Naive B cell (primary cell): ENCODE measurements around the gene PROK2. TPM values are rescaled to one million over a fixed set of nuclear protein-coding genes. Genes with fewer than 3 reads are reported as not detected.

ENCODE experiments used
- ATAC-seq, 2 donors: fragments of 150-1000 bp; cut with Tn5 transposase; 2 replicates each; pipeline ENCODE4 v1.10.0; 2021; ENCODE audit warnings: low read depth in 2 of 2, mild to moderate bottlenecking in 2 of 2, moderate library complexity in 2 of 2
- DNase-seq: peaks from one replicate; pipeline ENCODE4 v3.0.0; 2022
- H3K27ac Mint-ChIP-seq, 6 donors: one replicate each; pipeline ENCODE4 v1.8.0; 2020 to 2022; ENCODE audit warnings: mild to moderate bottlenecking in 6 of 6, mixed read lengths in 6 of 6, moderate library complexity in 5 of 6, inconsistent platforms in 2 of 6
- H3K27me3 Mint-ChIP-seq, 3 donors: one replicate each; pipeline ENCODE4 v1.8.0; 2021 to 2022; ENCODE audit warnings: mixed read lengths in 3 of 3, mild to moderate bottlenecking in 1 of 3
- H3K36me3 Mint-ChIP-seq, 2 donors: one replicate each; pipeline ENCODE4 v1.8.0; 2020 to 2022; ENCODE audit warnings: mixed read lengths in 2 of 2, inconsistent platforms in 1 of 2, mild to moderate bottlenecking in 1 of 2
- H3K4me1 Mint-ChIP-seq, 3 donors: one replicate each; pipeline ENCODE4 v1.8.0; 2020 to 2022; ENCODE audit warnings: mixed read lengths in 3 of 3, inconsistent platforms in 1 of 3, mild to moderate bottlenecking in 1 of 3, moderate library complexity in 1 of 3
- H3K4me3 Mint-ChIP-seq, 8 donors: one replicate each; pipeline ENCODE4 v1.8.0; 2020 to 2022; ENCODE audit warnings: mild to moderate bottlenecking in 8 of 8, mixed read lengths in 8 of 8, moderate library complexity in 8 of 8, inconsistent platforms in 2 of 8
- H3K9me3 Mint-ChIP-seq, 7 donors: one replicate each; pipeline ENCODE4 v1.8.0; 2020 to 2022; ENCODE audit warnings: mixed read lengths in 7 of 7, mild to moderate bottlenecking in 5 of 7, inconsistent platforms in 2 of 7, moderate library complexity in 1 of 7
- polyA plus RNA-seq, 6 donors: library from polyadenylated mRNA; unstranded; fragments of 300-500 nt; fragmentation: Illumina TruSeq; gene quantifications; one replicate each; pipeline ENCODE4 v1.2.3, GENCODE V29; 2021; ENCODE audit warnings: low read depth in 6 of 6

Gene PROK2
- polyA plus RNA-seq, 6 donors from 2014 or later: 0.40 to 0.55 (median 0.49) TPM; not detected in 3

DNA sequence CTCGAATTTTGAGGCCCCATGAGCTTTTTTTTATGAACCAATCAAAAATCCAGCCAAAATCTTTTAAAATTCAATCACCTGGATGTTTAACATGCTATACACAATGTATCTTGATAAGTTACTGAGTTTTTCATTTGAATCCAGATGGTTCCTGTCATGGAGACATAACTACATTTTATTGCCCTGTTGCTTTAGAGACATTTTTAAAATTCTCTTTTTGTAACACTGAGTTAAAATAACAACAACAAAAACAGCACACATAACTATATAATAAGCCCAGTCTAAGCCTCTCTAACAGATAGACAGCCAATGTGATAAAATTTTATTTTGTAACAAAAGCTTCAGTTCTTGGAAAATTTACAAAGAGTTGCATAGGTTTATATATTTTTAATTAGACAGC is 1.8 kb downstream of the PROK2 start:
- H3K4me1 Mint-ChIP-seq: peaks cover 16 to 19% (median 19%) of the 10 kb centered on the region in 3 donors
- no peak for DNase-seq
- H3K27me3 Mint-ChIP-seq: peaks cover 67 to 81% (median 75%) of the 10 kb centered on the region in 3 donors

DNA sequence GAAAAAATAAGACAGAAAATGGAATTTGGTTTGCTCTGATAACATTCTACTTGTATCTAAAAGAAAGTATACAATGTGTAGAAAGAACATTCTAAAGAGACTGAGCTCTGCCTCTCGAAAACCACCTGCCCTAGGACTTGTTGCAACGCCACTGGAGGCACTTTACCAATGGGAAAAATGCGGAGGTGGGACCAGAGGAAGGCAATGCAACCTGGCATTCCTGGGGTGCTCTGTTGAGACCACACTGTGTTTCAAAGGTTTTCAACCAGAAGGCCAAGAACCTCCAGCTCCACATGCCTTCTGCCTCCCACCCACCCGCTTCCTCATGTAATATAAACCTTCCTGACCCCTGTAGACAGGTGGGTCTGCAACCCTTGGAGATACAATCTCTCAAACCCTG is 4.5 kb downstream of the PROK2 start:
- Mint-ChIP-seq H3K36me3 (no peaks in the 10 kb centered on the region), H3K4me1 (peaks cover 10 to 13% (median 12%) of the 10 kb centered on the region in 3 donors), H3K27ac (no peak overlapping the region), H3K4me3 (no peak overlapping the region), H3K27me3 (peaks cover 48 to 61% (median 48%) of the 10 kb centered on the region in 3 donors), H3K9me3 (no peaks in the 10 kb centered on the region)
- ATAC-seq (no peak), DNase-seq (no peak)

More for the DNA sequence above, 1.8 kb downstream of the PROK2 start:
- no peak overlapping the region for H3K27ac Mint-ChIP-seq
- no peaks in the 10 kb centered on the region for H3K36me3 Mint-ChIP-seq
- H3K9me3 Mint-ChIP-seq: no peaks in the 10 kb centered on the region
- no peak for ATAC-seq
- H3K4me3 Mint-ChIP-seq: no peak overlapping the region

DNA sequence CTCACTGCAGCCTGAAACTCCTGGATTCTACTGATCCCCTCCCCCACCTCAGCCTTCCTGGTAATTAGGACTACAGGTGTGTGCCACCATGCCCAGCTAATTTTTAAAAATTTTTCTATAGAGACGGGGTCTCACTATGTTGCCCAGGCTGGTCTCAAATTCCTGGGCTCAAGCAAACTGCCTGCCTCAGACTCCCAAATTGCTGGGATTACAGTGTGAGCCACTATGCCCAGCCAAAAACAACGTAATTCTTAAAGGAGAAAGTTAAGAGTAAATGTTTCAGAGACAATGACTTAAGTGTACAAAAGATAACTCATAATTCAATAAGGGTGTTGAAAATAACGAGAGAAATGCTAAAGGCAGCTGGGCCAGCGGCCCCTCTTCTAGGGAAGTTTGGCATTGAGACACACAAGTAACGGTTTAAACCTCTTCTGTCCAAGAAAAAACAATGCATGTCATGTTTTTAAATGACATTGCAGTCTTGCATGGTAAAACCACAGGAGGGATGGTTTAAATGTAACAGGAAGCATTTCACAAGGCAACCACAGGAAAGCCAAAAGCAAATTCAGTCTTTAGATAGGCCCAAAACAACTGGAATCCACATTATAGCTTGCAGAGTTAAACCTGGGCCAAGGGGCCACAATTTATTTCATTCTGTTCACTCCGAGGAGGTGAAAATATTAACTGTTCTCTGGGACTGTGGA is 5.1 kb downstream of the PROK2 start:
- Mint-ChIP-seq H3K9me3 (no peaks in the 10 kb centered on the region), H3K4me3 (no peak overlapping the region), H3K4me1 (peaks cover 8 to 9% (median 9%) of the 10 kb centered on the region in 3 donors)

DNA sequence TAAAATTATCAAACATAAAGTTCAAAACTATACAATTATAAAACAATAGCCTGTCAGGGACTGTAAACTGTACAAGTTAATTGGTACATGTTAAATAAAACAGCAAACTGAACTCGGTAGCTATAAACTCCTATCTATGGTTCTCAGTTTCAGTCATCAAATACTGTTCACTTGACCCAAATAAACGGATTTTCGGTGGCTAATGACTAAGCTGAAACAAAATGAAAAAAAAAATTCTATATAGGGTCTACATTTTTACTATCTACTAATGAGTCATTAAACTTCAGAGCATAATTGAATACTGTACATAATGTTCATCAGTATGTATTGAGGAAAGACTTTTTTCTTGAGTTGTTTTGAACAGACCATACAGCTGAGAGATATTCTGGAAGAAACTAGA is 6.6 kb downstream of the PROK2 start:
- Mint-ChIP-seq H3K9me3 (no peaks in the 10 kb centered on the region), H3K36me3 (no peaks in the 10 kb centered on the region), H3K27ac (no peak overlapping the region), H3K27me3 (peaks cover 28 to 55% (median 34%) of the 10 kb centered on the region in 3 donors), H3K4me3 (no peak overlapping the region), H3K4me1 (no peaks in the 10 kb centered on the region)
- ATAC-seq: no peak
- no peak for DNase-seq

More for the DNA sequence above, 5.1 kb downstream of the PROK2 start:
- DNase-seq (no peak), ATAC-seq (no peak)
- no peak overlapping the region for H3K27ac Mint-ChIP-seq
- H3K27me3 Mint-ChIP-seq: peaks cover 43 to 63% (median 44%) of the 10 kb centered on the region in 3 donors
- H3K36me3 Mint-ChIP-seq: no peaks in the 10 kb centered on the region

DNA sequence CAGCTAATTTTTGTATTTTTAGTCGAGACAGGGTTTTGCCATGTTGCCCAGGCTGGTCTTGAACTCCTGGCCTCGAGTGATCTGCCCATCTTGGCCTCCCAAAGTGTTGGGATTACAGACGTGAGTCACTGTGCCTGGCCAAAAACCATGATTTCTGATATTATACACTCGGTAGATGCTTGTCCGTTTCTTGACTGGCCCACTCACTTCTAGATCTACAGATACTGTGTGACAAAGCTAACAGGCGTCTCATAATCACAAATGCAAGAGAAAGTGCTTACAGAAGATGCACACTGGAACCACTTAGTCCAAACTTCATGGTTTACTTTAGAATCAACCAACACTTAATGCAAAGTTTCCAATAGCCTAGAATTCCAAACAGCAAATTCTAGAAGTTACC is 8.4 kb downstream of the PROK2 start:
- H3K27me3 Mint-ChIP-seq: peaks cover 21 to 38% (median 23%) of the 10 kb centered on the region in 3 donors
- DNase-seq (no peak), ATAC-seq (no peak)
- no peak overlapping the region for H3K27ac Mint-ChIP-seq
- no peaks in the 10 kb centered on the region for H3K36me3 Mint-ChIP-seq
- H3K4me3 Mint-ChIP-seq: no peak overlapping the region
- H3K4me1 Mint-ChIP-seq: no peaks in the 10 kb centered on the region
- no peaks in the 10 kb centered on the region for H3K9me3 Mint-ChIP-seq

DNA sequence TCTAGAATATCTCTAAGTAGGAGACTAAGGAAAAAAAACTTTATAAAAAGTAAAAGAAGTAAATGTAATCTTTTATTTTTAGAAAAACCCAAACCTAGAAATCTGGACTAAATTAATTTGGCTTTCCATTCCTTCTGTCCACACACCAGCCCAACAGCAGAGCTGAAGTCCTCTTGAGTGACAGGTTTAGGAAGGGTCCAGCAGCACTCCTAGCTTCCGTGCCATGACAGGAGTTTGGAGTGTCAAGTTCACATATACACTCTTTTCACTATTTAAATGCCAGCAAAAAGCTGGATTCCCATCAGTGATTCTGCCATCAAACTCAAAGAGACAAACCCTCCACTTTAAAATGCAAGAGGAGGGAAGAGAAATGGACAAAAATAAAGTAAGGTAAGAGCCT is 13.1 kb downstream of the PROK2 start:
- DNase-seq: no peak
- Mint-ChIP-seq H3K27me3 (peaks cover 0 to 19% (median 8%) of the 10 kb centered on the region in 3 donors), H3K36me3 (no peaks in the 10 kb centered on the region), H3K27ac (no peak overlapping the region), H3K4me3 (no peak overlapping the region), H3K9me3 (no peaks in the 10 kb centered on the region), H3K4me1 (no peaks in the 10 kb centered on the region)
- no peak for ATAC-seq

DNA sequence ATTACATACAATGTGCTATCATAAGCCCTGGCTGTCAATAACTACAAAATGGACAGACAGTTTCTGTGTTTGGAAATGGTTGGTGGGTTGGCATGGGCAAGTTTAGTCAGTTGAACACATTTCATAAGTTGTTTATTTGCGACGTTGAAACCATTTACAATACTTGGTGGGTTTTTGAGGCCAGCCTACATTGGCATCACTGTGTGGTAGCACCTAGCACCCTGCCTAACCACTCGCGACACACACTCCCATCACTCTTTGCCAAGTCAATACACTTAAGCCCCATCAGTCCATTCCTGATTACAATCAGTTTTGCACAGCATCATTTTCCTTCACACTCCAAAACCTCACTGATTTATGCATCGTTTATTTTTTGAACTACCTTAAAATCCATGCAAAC is 13.8 kb downstream of the PROK2 start:
- Mint-ChIP-seq H3K27ac (no peak overlapping the region), H3K4me3 (no peak overlapping the region), H3K36me3 (no peaks in the 10 kb centered on the region), H3K4me1 (no peaks in the 10 kb centered on the region), H3K27me3 (peaks cover 5 to 18% (median 11%) of the 10 kb centered on the region in 3 donors), H3K9me3 (no peaks in the 10 kb centered on the region)
- DNase-seq: no peak
- no peak for ATAC-seq

DNA sequence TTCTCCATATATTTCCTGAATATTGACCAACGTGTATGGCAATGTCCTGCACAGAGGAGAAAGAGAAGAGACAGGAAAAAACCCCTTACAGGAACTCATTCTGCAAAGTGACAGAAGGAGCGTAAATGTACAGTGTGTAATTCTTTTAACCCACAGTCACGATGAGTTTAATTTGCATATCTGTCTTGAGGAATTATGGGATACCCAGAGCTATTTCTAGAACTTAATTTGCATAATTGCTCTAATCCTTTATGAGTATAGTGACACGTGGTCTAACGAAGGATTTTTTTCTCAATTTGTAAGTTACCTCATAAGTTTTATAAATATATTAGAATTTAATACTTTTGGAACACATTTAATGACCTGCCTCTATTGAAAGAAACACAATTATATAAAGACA is 21.5 kb downstream of the PROK2 start:
- DNase-seq (no peak), ATAC-seq (no peak)
- no peak overlapping the region for H3K27ac Mint-ChIP-seq
- no peaks in the 10 kb centered on the region for H3K36me3 Mint-ChIP-seq
- no peak overlapping the region for H3K4me3 Mint-ChIP-seq
- H3K4me1 Mint-ChIP-seq: no peaks in the 10 kb centered on the region
- H3K27me3 Mint-ChIP-seq: peaks cover 30 to 46% (median 45%) of the 10 kb centered on the region in 3 donors
- no peaks in the 10 kb centered on the region for H3K9me3 Mint-ChIP-seq

DNA sequence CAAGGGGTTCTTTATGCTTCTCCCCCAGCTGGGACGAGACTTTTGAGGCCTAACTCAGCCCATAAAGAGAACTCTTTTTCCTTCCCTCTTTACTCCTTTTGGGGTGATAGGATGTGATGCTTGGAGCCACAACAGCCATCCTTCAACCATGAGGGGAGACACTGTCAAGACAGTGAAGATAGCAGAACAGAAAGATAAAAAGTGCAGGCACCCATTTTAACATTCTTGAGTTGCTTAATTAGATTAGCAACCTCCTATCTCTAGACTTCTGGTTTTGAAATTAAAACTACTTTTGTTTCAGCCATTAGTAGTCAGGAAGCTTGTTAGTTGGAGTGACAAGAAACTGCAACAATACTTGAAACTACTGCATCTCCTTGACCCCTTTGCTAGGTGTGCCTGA is 24.8 kb downstream of the PROK2 start:
- H3K36me3 Mint-ChIP-seq: no peaks in the 10 kb centered on the region
- no peak overlapping the region for H3K27ac Mint-ChIP-seq
- no peak overlapping the region for H3K4me3 Mint-ChIP-seq
- H3K4me1 Mint-ChIP-seq: peaks cover 0 to 4% (median 2%) of the 10 kb centered on the region in 3 donors
- no peaks in the 10 kb centered on the region for H3K9me3 Mint-ChIP-seq
- no peak for ATAC-seq
- DNase-seq: no peak
- peaks cover 51 to 56% (median 54%) of the 10 kb centered on the region in 3 donors for H3K27me3 Mint-ChIP-seq

DNA sequence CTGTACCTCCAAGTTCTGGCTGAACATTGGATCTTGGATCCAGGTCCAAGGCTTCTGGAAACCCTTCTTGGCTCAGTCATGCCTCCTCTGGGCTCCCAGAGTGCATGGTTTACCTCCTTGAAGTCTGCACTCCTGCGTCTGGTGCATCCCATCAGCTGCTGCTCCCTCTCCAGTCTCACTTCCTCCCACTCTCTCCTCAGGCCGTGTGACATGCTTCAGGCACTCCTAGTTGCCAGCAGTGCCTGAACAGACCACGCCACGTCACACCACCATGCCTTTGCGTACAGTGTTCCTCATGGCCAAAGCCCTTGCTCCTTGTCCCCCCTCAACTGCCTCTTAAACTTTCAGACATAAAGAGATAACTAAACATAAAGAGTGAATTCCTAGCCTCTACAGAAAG is 25.5 kb downstream of the PROK2 start:
- Mint-ChIP-seq H3K27ac (no peak overlapping the region), H3K4me3 (no peak overlapping the region), H3K9me3 (no peaks in the 10 kb centered on the region), H3K36me3 (no peaks in the 10 kb centered on the region), H3K4me1 (peaks cover 0 to 7% (median 3%) of the 10 kb centered on the region in 3 donors), H3K27me3 (peaks cover 55 to 60% (median 58%) of the 10 kb centered on the region in 3 donors)
- DNase-seq (no peak), ATAC-seq (no peak)

DNA sequence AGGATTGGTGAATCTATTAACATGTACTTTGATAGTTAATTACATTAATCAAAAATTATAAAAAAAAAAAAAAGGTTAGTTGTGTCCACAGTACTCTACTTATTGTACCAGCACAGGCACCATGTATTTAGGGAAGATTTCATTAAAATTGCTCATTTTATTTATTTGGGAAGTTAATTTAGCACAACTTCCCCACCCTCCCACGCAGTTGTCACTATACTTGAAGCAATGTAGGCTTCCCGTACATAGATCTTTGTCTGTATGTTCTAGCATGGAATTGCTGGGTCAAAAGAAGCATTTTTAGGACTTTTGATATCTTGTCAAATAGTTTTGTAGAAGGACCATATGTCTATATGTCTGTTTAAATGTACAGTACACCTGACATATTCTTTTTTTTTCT is 26.9 kb downstream of the PROK2 start:
- DNase-seq (no peak), ATAC-seq (no peak)
- H3K4me3 Mint-ChIP-seq: no peak overlapping the region
- no peaks in the 10 kb centered on the region for H3K36me3 Mint-ChIP-seq
- no peaks in the 10 kb centered on the region for H3K9me3 Mint-ChIP-seq
- peaks cover 54 to 58% (median 56%) of the 10 kb centered on the region in 3 donors for H3K27me3 Mint-ChIP-seq
- no peak overlapping the region for H3K27ac Mint-ChIP-seq
- peaks cover 0 to 7% (median 3%) of the 10 kb centered on the region in 3 donors for H3K4me1 Mint-ChIP-seq

DNA sequence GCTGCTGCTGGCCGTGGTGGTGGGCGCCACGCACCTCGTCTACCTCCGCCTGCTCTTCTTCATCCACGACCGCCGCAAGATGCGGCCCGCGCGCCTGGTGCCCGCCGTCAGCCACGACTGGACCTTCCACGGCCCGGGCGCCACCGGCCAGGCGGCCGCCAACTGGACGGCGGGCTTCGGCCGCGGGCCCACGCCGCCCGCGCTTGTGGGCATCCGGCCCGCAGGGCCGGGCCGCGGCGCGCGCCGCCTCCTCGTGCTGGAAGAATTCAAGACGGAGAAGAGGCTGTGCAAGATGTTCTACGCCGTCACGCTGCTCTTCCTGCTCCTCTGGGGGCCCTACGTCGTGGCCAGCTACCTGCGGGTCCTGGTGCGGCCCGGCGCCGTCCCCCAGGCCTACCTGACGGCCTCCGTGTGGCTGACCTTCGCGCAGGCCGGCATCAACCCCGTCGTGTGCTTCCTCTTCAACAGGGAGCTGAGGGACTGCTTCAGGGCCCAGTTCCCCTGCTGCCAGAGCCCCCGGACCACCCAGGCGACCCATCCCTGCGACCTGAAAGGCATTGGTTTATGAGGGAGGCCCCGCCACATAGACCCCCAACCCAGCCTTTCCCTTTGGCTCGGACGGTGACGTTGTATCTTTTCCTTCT is 30.2 kb downstream of the PROK2 start:
- H3K4me3 Mint-ChIP-seq: peak overlapping the region; percentile 48 to 85 (median 77)
- H3K9me3 Mint-ChIP-seq: peaks cover 0 to 1% (median 0%) of the 10 kb centered on the region in 7 donors
- peaks cover 57 to 65% (median 64%) of the 10 kb centered on the region in 3 donors for H3K27me3 Mint-ChIP-seq
- peak overlapping the region in 1 of 6 donors; percentile 59 for H3K27ac Mint-ChIP-seq
- peaks cover 0 to 7% (median 3%) of the 10 kb centered on the region in 3 donors for H3K4me1 Mint-ChIP-seq
- ATAC-seq: no peak
- DNase-seq: no peak
- H3K36me3 Mint-ChIP-seq: no peaks in the 10 kb centered on the region

DNA sequence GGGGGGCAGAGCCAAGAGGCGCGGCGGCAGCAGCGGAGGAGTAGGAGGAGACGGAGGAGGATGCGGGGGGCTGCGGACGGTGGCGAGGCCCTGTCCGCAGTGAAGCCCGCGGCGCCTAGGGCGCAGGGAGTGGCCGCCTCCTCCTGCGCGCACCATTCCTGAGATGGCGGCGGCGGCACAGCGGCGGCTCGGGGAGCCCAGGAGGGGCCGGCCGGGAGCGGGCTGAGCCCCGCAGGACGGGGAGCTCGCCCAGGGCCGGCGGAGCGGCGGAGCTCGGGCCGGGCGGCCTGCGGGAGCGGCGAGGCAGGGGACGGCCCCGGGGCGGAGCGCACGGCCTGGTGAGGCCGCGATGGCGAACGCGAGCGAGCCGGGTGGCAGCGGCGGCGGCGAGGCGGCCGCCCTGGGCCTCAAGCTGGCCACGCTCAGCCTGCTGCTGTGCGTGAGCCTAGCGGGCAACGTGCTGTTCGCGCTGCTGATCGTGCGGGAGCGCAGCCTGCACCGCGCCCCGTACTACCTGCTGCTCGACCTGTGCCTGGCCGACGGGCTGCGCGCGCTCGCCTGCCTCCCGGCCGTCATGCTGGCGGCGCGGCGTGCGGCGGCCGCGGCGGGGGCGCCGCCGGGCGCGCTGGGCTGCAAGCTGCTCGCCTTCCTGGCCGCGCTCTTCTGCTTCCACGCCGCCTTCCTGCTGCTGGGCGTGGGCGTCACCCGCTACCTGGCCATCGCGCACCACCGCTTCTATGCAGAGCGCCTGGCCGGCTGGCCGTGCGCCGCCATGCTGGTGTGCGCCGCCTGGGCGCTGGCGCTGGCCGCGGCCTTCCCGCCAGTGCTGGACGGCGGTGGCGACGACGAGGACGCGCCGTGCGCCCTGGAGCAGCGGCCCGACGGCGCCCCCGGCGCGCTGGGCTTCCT is 31.0 kb downstream of the PROK2 start, which contains the start of gene GPR27:
TSS of gene GPR27 (plus strand) at position 155 of the 909 bp plus-strand sequence. CDS start at position 350, 195 bp downstream.
- DNase-seq (no peak), ATAC-seq (peak; percentile 34 to 39)

More for the DNA sequence above, 31.0 kb downstream of the PROK2 start, which contains the start of gene GPR27:
- Mint-ChIP-seq H3K4me1 (peaks cover 0 to 7% (median 3%) of the 10 kb centered on the region in 3 donors), H3K4me3 (peak within 1 kb of the TSS; percentile 32 to 75 (median 64)), H3K36me3 (no peaks in the 10 kb centered on the region), H3K27me3 (peaks cover 49 to 63% (median 58%) of the 10 kb centered on the region in 3 donors), H3K27ac (peak within 1 kb of the TSS in 1 of 6 donors; percentile 28), H3K9me3 (peaks cover 0 to 1% (median 0%) of the 10 kb centered on the region in 7 donors)
